Measurements from ENCODE around the gene TRAPPC8.

- no peak for TF ChIP-seq CTCF (IDR thresholded peaks at IDR 0.05; ENCODE audit: borderline replicate concordance, extremely low read depth, low read length, poor library complexity, severe bottlenecking)
- TF ChIP-seq EZH2 (IDR thresholded peaks at IDR 0.05; ENCODE audit: borderline replicate concordance, low read depth, low read length, severe bottlenecking): no peak
Measured at GRCh38 chr18:31814132-31814531, 128.8 kb downstream of the TRAPPC8 start.

Measured in DND-41 (cell line).